ENCODE results near the gene PPARG.
"Not testable (repeated sequence)": the region's sequence is repeated elsewhere in the genome, so short reads cannot be mapped to it uniquely, and the experiment has no call there.

The PPARG gene

DNA sequence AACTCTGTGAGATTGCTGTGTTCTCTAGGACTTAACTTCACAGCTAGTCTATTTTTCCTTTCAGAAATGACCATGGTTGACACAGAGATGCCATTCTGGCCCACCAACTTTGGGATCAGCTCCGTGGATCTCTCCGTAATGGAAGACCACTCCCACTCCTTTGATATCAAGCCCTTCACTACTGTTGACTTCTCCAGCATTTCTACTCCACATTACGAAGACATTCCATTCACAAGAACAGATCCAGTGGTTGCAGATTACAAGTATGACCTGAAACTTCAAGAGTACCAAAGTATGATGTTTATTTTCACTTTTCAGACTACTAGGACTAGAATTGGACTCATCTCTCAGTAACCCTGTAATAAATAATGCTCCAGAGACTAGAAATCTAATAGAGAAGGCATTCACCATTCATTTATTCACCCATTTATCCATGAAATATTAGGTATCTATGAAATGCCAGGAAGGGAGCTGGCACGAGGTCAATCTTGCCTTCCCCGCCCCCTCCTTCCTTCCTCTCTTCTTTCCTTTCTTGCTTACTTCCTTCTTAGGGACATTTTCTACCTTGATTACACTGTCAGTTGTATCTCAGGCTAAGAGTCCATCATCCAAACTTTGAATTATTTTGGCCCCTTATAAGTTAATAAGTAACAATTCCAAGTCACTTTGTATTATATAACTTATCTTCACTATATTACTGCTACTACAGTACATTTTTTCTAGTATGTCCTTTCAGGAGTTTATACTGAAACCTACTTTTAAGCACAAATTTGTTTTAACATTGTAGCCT lies 91.0 kb downstream of the PPARG start:
- in situ Hi-C loops (cut with MboI; ENCODE audit: low pct_unique_long_range_greater_than_20kb, low sequenced_read_pairs, unreplicated experiment): no loop called here
- no peak for DNase-seq (ENCODE audit: low spot score)
- TF ChIP-seq, protein P1, sequence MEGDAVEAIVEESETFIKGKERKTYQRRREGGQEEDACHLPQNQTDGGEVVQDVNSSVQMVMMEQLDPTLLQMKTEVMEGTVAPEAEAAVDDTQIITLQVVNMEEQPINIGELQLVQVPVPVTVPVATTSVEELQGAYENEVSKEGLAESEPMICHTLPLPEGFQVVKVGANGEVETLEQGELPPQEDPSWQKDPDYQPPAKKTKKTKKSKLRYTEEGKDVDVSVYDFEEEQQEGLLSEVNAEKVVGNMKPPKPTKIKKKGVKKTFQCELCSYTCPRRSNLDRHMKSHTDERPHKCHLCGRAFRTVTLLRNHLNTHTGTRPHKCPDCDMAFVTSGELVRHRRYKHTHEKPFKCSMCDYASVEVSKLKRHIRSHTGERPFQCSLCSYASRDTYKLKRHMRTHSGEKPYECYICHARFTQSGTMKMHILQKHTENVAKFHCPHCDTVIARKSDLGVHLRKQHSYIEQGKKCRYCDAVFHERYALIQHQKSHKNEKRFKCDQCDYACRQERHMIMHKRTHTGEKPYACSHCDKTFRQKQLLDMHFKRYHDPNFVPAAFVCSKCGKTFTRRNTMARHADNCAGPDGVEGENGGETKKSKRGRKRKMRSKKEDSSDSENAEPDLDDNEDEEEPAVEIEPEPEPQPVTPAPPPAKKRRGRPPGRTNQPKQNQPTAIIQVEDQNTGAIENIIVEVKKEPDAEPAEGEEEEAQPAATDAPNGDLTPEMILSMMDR (IDR thresholded peaks at IDR 0.05; ENCODE audit: extremely low read depth, insufficient read depth, missing control alignments): no peak

DNA sequence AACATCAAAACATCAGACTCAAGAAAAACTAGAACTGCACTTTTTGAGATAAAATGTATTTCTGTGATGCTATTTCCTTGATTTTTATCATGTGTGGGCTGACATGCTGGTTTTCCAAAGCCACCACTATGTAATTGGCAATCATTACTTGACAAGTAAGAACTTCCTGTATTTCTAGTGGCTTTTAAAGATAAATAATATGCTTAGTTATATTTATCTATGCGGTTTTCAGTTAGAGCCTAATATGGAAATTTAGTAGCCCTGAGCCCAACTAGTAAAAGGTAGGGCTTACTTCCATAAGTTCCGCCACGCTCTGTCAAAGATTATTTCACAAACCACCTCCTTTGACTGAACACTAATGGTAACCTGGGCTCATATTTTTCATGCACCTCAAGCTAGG lies 91.6 kb downstream of the PPARG start:
- DNase-seq (ENCODE audit: low spot score): no peak
- in situ Hi-C loops (cut with MboI; ENCODE audit: low pct_unique_long_range_greater_than_20kb, low sequenced_read_pairs, unreplicated experiment): no loop called here

DNA sequence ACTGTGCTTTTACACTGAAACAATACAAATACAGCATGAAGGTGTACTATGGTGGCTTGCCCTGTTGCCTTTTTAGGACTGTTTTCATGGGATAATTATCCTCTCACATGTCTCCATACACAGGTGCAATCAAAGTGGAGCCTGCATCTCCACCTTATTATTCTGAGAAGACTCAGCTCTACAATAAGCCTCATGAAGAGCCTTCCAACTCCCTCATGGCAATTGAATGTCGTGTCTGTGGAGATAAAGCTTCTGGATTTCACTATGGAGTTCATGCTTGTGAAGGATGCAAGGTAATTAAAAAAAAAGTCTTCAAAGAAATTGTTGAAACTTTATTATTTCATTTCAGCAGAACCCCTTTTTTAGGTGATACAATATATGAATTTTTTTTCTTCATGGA lies 92.3 kb downstream of the PPARG start:
- DNase-seq (ENCODE audit: low spot score): no peak
- in situ Hi-C loops (cut with MboI; ENCODE audit: low pct_unique_long_range_greater_than_20kb, low sequenced_read_pairs, unreplicated experiment): no loop called here
- TF ChIP-seq, protein P1 (IDR thresholded peaks at IDR 0.05; ENCODE audit: extremely low read depth, insufficient read depth, missing control alignments): no peak

More for the DNA sequence above, 91.6 kb downstream of the PPARG start:
- TF ChIP-seq, protein P1 (IDR thresholded peaks at IDR 0.05; ENCODE audit: extremely low read depth, insufficient read depth, missing control alignments): no peak

DNA sequence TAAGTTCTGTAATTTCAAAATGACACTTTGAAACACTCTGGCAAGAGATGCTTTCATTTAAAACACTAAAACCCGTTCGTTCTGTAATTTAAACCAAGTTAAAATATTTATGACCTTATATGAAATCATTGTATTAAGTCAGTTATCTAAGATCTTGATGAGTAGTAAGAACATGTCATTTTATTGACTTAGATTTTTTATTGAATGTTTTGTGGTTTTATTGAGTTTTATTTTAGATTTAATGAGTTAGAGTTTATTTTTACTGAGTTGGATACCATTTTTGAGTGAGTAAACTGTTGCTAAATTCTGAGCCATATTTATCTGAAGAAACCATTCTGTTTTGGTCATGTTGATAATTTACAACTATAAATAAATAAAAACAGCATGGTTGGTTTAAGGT lies 94.3 kb downstream of the PPARG start:
- DNase-seq (ENCODE audit: low spot score): no peak

DNA sequence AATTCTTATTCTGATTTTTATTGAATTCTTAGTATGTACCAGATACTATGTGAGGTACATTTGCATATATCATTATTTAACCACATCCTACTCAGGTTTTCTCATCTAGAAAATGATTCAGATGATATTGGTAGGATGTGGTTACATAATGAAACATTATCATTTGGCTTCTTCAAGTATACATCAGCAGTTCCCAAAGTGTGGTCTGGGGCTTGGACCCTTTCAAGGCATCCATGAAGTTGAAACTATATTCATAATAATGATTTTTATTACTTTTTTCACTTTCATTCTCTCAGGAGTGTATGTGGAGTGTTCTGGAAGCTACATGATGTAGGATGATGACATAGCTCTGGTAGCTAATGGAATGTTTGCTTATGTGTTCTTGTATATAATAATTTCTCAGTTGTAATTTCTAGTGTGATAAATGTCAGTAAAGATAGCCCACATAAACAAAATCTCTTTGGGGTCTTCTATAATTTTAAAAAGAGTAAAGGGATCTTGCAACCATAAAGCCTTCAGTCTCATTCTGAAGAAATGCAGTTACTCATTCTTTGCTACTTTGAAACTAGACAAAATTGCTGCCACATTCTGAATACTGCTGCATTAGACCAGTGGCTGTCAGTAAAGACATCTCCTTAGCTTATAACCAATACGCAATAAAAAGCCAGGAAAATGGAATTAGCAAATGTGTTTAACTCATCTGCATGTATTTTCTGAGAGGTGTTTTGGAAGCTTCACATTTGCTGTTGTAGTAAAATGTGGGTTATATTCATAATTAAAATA lies 95.8 kb downstream of the PPARG start:
- in situ Hi-C loops (cut with MboI; ENCODE audit: low pct_unique_long_range_greater_than_20kb, low sequenced_read_pairs, unreplicated experiment): no loop called here
- no peak for DNase-seq (ENCODE audit: low spot score)
- TF ChIP-seq, protein P1 (IDR thresholded peaks at IDR 0.05; ENCODE audit: extremely low read depth, insufficient read depth, missing control alignments): no peak

More for the DNA sequence above, 94.3 kb downstream of the PPARG start:
- TF ChIP-seq, protein P1 (IDR thresholded peaks at IDR 0.05; ENCODE audit: extremely low read depth, insufficient read depth, missing control alignments): no peak
- in situ Hi-C loops (cut with MboI; ENCODE audit: low pct_unique_long_range_greater_than_20kb, low sequenced_read_pairs, unreplicated experiment): no loop called here

DNA sequence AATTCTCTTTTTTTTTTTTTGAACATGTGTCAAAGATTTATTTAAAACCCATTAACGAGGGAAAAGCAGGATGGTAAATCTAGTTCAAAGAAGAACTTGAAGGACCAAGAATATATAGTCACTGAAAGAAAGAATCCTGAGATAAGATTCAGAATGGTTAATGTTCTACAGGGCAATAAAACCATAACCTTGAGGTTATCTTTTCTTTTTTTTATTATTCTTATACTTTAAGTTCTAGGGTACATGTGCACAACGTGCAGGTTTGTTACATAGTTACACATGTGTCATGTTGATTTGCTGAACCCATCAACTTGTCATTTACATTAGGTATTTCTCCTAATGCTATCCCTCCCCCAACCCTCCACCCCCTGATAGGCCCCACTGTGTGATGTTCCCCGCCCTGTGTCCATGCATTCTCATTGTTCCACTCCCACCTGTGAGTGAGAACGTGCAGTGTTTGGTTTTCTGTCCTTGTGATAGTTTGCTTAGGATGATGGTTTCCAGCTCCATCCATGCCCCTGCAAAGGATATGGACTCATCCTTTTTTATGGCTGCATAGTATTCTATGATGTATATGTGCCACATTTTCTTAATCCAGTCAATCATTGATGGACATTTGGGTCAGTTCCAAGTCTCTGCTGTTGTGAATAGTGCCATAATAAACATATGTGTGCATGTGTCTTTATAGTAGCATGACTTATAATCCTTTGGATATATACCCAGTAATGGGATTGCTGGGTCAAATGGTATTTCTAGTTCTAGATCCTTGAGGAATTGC lies 97.8 kb downstream of the PPARG start:
- DNase-seq (ENCODE audit: low spot score); in situ Hi-C loops (cut with MboI; ENCODE audit: low pct_unique_long_range_greater_than_20kb, low sequenced_read_pairs, unreplicated experiment): not testable (repeated sequence)
